ENCODE results near the gene MYOT. TPM values are rescaled to one million over a fixed set of nuclear protein-coding genes. Genes with fewer than 3 reads are reported as not detected.

The MYOT gene
- total RNA-seq, 1 experiment from 2014 or later = not detected

GRCh38 chr5:137819766-137820165 is 47.9 kb upstream of the MYOT start:
- Histone ChIP-seq H2BK15ac (ENCODE audit: low read depth, low read length) (no peak overlapping the region), H3K79me1 (ENCODE audit: insufficient read depth, low read depth, low read length, poor library complexity, severe bottlenecking) (no peaks in the 10 kb centered on the region), H3K14ac (ENCODE audit: insufficient read depth, low read length) (no peak overlapping the region), H3K27ac (ENCODE audit: insufficient read length, low read depth, low read length) (no peak overlapping the region), H4K20me1 (ENCODE audit: control insufficient read depth, insufficient read depth, insufficient read length) (no peaks in the 10 kb centered on the region), H3T11ph (ENCODE audit: low read length) (no peak overlapping the region), H2BK5ac (ENCODE audit: insufficient read length, low read length) (no peak overlapping the region), H2BK120ac (ENCODE audit: low read depth, low read length, poor library complexity, severe bottlenecking) (no peak overlapping the region), H2AFZ (ENCODE audit: low read length) (no peak overlapping the region), H3K9me3 (ENCODE audit: control insufficient read depth, low read depth, low read length) (no peaks in the 10 kb centered on the region), H4K5ac (ENCODE audit: insufficient read length, low read depth, low read length) (no peak overlapping the region), H4K8ac (replicated peaks; ENCODE audit: insufficient read length, low read depth, low read length) (no peak overlapping the region), H2BK12ac (ENCODE audit: insufficient read length, low read depth, low read length) (no peak overlapping the region), H3K9ac (ENCODE audit: extremely low read depth, insufficient read length, low read length) (no peak overlapping the region), H3K4me1 (ENCODE audit: insufficient read depth, low read length) (no peaks in the 10 kb centered on the region), H3K79me2 (ENCODE audit: insufficient read depth, low read length) (no peaks in the 10 kb centered on the region), H2AK5ac (ENCODE audit: insufficient read length, low read length) (no peak overlapping the region), H3K23me2 (ENCODE audit: insufficient read length, low read depth, low read length, poor library complexity, severe bottlenecking) (no peaks in the 10 kb centered on the region), H3K56ac (ENCODE audit: insufficient read length, low read depth, low read length) (no peak overlapping the region), H3K4ac (ENCODE audit: low read depth, low read length) (no peak overlapping the region), H2BK20ac (ENCODE audit: low read depth, low read length, poor library complexity, severe bottlenecking) (no peak overlapping the region), H3K18ac (ENCODE audit: insufficient read length, low read depth, low read length) (no peak overlapping the region), H4K91ac (ENCODE audit: insufficient read length, low read depth, low read length) (no peak overlapping the region), H3K27me3 (ENCODE audit: insufficient read depth, low read length) (no peaks in the 10 kb centered on the region), H3K4me2 (ENCODE audit: insufficient read depth, insufficient read length, low read length) (no peak overlapping the region), H3K23ac (ENCODE audit: insufficient read length, low read depth, low read length) (no peak overlapping the region)
- no peak overlapping the region for H3K27ac Mint-ChIP-seq
- H3K9me3 Mint-ChIP-seq = no peaks in the 10 kb centered on the region
- no peak for DNase-seq
- peaks cover 7 to 18% of the 10 kb centered on the region in 2 experiments for H3K4me1 Mint-ChIP-seq
- peaks cover 2% of the 10 kb centered on the region; the same call in 1 of the 2 replicates for H3K27me3 Mint-ChIP-seq (ENCODE audit: low read depth)
- no peak overlapping the region for H3K4me3 Mint-ChIP-seq
- H3K36me3 Mint-ChIP-seq (ENCODE audit: insufficient read depth in 1 of 3, low read depth in 3 of 3) = no peaks in the 10 kb centered on the region
- WGBS (ENCODE audit: extremely low coverage, insufficient read length, low lambda C conversion rate) = no CpG with 5 or more reads among the region's 1 CpG
- TF ChIP-seq CTCF (conservative IDR thresholded peaks at IDR 0.05) = no peak

Data from H9 (cell line).